HG03097 (cell line): ENCODE data around the gene MYO18B.
"Not testable (repeated sequence)": the region's sequence is repeated elsewhere in the genome, so short reads cannot be mapped to it uniquely, and the experiment has no call there.

ENCODE experiments used
- ATAC-seq: cut with Tn5 transposase; IDR thresholded peaks from one replicate; pipeline ENCODE4 v1.9.1; 2021; ENCODE audit not compliant: unreplicated experiment, low FRiP score

The MYO18B gene

DNA sequence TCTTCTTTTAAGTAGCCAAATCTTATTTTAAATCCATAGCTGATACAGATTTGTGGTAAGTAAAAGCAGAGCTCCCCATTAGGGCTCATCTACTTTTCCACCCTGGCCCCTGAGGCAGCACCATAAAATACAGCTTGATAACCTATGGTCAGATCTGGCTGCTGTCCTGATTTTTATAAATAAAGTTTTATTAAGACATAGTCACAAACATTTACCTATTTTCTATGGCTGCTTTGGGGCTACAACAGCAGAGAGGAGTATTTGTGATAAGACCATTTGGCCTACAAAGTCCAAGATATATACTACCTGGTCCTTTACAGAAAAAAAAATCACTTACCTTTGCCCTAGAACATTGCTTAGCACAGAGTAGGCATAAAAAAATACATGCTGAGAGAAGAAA lies 227.3 kb downstream of the MYO18B start:
- ATAC-seq: no peak

DNA sequence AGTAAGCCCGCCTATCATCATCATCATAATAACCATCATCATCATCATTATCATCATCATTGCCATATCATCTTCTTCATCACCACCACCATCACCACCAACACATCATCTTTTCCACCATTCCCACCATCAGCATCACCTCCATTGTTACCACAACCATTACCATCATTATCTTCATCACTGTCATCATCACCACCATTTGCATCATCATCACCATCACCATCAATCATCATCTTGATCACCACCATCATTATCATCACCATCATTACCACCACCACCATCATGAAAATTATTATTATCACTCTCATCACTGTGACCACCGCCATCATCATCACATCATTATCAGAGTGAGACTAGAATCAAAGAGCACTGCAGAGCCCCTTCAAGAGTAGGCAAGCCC lies 227.9 kb downstream of the MYO18B start:
- no peak for ATAC-seq

DNA sequence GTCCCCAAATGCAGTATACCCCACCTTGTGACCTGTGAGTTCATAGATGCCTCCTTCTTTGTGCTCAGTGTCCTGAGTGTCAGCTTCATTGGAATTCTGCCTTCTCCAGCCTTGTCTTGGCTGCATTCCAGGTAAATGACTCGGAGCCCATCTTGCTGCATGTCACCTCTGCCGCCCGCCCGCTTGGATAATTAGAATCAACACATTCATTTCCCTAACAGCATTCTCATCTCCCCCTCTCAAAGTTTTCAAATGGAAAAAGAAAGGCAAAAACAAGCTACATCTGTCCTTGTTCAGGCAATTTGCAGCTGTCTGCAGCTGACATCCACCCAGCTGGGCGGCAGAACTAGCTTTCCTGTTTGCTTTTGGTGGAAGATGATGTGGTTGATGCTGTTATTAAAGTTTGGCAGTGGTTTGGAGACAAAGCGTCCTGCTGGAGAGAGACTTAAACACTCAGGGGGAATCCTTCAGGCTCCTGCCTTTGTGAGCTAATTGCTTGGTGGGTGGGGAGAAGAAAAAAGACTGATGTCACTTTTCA lies 228.5 kb downstream of the MYO18B start:
- no peak for ATAC-seq

DNA sequence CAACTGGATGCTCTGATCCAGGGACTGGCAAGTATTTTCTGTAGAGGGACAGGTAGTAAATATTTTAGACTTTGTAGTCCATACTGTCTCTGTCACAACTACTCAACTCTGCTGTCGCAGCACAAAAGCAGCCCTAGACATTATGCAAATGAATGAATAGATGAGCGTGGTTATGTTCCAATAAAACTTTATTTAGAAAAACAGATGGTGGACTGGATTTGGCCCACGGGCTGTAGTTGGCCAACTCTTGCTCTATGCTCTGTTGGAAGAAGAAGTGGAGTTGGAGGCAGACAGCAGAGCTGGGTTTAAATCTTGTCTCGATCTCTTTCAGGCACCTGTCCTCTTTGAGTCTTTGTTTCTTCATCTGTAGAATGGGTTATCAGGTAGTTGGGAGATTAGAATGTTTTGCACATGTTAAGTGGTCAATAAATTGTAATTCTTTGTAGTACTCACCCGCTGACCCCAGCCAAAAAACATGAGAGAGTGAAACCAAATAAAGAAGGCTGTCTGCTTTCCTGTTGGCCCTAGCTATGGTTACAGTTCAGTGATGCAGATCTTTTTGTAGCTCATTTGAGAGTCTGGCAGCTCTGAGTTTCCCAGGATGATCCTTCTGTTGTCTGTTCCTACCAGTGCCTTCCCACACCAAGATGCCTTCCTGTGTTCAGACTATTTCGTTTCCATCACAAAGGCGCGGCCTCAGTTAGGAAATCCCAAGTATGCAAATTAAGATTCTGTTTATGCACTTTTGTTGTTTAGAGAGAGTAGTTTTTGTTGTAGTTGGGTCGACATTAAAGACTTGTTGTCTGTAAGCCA lies 229.2 kb downstream of the MYO18B start:
- no peak for ATAC-seq

DNA sequence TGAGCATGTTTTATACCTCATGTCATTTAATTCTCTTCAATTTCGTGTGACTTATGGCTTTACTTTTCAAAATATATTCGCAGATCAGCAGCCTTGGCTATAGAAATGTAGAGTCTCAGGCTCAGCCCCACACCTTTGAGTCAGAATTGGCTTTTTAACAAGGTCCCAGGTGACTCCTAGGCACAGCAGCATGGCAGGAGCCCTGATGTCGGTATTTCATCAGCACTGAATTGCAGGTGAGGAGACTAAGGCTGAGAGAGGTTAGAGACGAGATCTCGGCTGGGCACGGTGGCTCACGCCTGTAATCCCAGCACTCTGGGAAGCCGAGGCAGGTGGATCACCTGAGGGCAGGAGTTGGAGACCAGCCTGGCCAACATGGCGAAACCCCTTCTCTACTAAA lies 230.4 kb downstream of the MYO18B start:
- no peak for ATAC-seq

DNA sequence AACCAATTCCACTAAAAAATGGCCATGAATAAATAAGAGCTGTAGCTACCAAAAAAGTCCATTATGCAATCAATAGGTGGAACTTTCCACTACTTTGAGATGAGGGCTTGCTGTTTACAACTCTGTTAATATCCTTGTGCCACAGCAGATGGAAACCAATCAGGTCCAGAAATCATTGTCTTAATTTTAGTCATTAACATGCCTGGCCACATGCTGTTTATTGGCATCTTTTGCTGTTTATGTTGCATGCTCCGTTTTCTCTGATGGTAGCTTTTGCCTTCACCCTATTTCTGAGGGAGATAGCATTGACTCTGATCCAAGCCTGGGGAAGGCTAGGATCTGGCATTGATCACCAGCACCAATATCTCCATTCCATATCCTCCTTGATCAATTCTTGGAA lies 234.4 kb downstream of the MYO18B start:
- no peak for ATAC-seq

DNA sequence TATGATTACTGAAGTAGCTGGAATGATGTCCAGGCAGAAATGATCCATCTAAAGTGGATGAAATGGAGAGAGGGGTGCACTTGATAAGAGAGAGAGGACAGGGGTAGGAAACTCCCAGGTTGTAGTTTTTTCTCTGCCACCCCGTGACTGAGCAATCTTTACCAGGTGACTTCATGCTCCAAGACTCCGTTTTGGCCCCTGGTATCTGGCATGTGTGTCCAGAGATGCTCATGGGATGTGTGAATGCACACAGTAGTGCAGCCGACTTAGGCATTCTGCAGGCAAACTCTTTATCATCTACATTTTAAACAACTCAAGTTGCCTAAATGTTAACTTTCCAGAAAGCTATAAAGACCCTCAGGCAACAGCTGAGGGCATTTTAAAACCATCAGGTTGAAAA lies 238.0 kb downstream of the MYO18B start:
- no peak for ATAC-seq

DNA sequence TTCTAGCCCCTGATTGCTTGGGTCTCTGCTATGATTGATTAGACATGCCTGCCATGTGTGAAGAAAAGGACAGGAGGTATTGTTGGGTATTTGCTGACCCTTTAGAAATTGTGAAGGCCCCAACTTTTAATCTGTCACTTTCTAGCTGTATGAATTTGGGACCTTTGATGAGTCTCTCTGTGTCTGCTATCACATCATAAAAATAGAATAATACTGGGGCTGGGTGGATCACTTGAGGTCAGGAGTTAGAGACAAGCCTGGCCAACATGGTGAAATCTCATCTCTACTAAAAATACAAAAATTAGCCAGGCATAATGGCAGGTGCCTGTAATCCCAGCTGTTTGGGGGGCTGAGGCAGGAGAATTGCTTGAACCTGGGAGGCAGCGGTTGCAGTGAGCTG lies 242.9 kb downstream of the MYO18B start:
- not testable (repeated sequence) for ATAC-seq

DNA sequence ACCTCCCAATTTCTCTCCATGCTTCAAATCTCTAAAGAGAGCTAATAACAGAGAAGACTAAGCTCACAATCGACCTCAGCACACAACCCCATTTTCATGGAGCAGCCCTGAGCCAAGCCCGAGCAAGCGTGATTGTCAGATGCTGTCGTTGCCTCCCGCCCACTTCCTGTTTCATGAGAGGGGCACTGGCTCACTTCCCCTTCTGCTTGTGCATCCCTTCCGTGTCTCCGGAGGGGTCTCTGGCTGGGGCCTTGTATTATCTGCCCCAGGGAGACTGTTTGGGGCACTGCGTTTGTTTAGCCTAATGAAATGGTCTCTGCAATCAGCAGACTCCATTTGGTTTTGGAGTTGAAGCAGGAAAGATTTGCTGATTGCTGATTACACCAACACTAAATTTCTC lies 246.0 kb downstream of the MYO18B start:
- ATAC-seq: no peak

DNA sequence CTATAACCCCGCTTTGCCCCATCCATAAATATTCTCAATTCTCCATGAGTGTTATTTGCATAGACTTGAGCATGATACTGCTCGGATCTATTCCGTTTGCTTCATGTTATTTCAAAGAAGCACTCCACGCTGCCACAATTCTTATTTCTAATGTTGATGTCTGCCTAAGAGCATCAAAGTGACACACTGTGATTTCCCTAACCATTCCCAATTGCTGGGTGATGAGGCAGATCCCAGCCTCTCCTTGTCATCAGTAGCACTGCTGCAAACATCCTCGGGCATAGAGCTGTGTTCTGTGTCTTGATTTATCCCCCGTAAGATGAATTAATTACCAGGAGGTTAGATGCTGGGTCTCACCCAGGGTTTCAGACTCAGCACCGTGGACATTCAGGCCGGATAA lies 249.0 kb downstream of the MYO18B start:
- ATAC-seq: no peak

DNA sequence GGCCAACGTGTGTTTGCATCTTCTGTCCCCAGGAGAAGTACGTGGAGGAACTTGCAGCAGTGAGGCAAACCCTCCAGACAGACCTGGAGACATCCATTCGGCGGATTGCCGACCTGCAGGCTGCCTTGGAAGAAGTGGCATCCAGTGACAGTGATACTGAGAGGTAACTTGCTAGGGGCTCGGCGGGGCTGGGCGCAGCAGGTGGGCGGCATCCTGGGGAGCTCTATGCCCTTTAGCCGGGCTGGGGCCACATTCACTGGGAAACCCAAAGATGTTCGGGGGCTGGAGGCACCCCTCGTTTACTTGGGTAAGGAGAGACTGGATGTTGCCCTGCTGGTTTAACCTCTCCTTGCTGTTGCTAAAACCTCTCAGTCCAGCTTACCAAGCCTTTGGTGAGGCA lies 250.3 kb downstream of the MYO18B start:
- ATAC-seq: no peak

DNA sequence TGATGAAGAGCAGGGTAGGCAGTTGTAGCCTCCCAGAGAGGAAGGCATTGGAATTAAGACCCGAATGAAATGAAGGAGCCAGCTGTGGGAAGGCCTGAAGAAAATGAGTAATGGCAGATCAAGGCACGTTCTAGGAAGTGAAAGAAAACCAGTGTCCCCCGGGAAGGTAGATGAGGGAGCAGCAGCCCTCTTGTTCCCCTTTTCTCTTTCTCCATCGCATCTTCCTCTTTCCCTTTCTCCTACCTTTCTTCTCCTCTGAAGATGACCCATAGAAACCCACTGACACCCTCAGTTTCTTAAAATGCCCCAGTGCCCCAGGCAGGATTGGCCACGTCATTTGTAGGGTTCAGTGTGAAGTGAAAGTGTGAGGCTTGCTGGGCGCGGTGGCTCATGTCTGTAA lies 254.7 kb downstream of the MYO18B start:
- ATAC-seq: no peak

DNA sequence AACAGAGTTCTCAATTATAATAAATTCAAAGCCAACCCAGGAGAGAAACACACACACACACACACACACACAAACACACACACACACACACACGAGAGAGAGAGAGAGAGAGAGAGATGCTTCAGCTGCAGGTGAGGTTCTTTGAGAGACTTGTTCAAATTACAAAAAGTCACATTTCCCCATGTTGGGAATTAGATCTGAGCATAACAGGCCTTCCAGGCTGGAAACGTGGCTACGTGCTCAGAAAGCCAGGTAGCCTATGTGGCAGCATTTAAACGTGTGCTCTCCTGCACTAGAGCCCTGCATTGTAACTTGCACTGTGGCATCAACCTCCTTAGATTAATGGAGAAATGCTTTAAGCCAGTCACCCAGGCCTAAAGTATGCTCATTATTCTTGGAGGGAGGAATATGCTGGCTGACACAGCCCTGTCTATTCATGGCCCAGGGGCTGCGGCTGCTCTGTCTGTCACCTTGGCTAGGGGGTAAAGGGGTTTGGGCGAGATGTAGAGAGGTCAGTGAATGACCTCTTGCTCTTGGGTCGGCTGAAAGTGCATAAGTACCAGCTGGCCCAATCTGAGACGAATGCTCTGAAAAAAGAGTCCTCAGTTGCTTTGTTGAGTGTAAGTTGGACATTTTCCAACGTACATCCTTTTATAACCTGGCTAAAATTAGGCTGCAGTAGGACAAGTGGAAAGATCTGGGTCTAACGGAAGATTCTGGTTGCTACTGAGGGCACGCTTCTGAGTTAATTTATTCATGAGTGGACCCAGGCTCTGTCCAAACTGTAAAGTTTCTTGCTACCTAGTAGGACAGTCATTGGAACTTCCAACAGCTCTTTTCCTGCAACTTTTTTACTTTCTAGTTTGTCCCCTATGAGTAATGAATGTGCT lies 256.1 kb downstream of the MYO18B start:
- ATAC-seq: no peak

DNA sequence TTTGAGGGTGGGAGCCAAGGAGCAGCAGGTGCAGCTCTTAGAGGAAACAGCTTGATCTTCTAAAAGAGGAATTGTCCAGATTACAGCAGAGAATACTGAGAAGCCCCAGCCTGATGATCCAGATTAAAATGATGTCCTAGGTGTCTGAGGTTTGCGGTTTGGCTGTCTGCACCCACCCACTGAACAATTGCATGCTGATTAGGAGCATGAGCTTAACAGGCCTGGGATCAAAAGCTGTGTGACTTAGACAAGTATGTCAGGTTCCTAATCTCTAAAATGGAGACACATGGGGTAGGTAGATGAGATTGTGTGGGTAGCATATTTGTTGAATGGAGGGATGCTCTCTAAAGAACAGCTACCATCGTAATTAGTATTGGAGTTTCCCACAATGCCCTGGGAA lies 260.5 kb downstream of the MYO18B start:
- ATAC-seq: no peak

DNA sequence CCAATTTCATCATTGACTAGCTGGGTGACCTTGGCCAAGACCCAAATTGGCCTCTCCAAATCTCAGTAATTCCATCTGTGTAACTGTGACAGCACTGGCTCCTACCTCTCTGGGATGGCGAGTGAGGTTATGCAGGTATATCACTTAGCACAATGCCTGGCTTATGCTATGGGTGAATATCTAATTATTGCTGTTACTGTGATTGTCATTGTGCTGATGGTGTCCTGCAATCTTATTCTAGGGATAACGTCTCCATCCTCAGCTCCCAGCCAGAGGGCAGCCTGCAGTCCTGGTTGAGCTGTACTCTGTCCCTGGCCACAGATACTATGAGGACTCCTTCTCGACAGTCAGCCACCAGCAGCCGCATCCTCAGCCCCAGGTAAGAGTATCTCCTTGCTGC lies 262.5 kb downstream of the MYO18B start:
- ATAC-seq: no peak

DNA sequence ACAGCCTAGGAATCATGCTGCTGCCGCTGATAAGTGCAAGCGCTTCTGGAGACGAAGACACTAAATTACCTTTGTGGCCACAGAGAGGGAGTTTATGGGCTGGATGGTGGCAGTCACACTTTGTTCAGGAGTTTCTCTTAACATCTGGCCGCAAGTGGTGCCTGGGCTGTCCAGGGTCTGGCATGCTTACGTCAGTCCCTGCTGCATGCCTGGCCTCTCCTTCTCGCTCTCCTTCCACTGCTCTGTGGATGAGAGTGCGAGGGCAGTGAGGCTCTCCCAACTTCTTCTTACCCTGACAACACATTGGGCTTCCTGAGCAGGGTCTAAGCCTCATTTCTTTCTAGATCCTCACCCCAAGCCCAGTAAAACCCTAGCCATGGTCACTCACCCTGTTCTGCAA lies 266.6 kb downstream of the MYO18B start:
- no peak for ATAC-seq

DNA sequence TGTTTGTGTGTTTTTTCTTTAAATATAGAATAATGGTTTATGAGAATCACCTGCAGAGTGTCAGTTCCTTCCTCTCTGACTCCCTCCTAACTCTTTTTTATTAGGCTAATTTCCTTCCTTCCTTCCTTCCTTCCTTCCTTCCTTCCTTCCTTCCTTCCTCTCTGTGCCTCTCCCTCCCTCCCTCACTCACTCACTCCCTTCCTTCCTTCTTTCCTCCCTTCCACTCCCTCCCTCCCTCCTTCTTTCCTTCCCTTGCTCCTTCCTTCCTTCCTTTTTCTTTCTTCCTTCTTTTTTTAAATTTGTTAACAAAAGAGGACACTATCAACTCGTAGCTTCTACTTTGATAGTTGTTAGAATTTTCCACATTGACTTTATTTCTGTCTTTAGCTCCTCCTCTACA lies 274.9 kb downstream of the MYO18B start:
- no peak for ATAC-seq

DNA sequence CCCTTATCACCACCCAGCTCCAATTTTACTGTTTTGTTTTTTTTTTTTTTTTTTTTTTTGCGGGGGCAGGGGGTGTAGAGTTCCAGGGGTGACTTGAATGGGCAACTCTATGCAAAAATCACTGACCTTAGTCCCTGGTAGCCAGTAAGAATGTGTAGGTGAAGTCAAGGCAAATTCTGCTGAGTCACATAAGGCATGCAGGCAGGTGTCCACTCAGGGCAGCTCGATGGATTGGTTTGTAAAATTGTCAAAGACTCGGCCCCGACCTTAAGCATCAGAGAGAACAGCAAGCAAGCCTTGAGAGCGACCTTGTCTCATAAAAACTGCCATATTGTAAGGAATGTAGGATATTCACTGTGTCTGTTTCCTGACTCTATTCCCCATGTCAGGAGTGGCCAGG lies 275.9 kb downstream of the MYO18B start:
- ATAC-seq: no peak

DNA sequence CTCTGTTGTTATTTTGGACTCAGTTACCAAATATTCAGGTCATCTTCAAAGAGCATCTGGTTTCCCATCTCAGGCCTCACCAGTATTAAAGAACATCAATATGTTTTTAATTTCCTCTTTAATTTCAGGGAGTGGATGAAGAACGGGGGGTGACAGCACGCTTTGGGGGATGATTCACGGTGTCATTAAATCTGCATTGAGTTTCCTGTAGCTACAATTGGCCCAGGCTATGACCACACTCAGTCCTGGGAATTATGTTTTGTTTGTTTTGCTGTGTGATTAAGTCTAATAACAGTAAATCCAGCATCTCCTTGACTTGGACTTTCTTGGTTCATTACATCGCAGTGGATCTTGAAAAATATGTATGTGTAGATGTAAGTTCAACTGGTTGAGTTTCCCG lies 277.6 kb downstream of the MYO18B start:
- ATAC-seq: no peak

DNA sequence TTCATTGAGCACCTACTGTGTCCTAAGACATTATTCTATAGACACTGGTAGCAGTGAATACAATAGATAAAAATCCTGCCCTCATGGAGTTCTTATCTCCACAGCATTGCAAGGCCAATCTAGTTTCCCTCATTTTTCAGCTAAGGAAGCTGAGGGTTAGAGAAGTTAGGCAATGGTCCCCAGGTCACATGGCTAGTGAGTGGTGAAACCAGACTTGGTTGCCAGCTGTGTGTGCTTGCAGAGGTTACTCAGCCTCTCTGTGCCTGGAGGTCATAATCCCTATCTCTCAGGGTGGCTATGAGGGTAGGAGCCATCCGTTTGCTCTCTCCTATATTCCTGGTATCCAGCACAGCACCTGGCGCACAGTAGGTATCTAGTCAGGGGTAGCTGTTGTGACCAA lies 279.5 kb downstream of the MYO18B start:
- ATAC-seq: no peak

DNA sequence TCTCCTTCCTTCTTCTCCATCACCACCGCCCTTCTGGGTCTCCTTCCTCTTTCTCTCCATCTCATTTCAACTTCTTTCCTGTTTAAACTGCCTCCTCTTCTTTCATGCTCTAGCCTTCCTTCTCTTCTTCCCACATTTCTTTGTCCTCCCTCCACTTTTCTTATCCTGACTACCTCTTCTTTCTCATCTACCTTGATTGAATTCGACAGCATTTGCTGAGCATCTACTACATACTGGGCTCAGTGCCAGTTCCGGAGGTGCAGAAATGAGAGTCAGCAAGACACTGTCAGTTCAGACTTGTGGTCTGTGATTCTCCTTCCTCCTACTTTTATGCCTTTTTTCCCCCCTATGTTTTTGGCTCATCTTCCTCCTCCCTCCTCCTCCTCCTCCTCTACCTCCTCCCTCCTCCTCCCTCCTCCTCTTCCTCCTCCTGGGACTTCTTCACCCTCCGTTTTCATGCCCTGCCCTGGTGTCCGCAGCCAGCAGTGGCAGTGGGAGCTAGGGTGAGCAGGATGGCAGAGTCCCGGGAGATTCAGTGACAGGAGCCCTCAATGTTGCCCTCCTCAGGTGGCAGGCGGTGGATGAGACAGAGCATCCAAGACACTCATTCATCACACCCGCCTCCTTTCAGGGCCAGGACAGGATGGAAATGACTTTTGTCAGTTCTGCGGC lies 281.3 kb downstream of the MYO18B start:
- no peak for ATAC-seq
